ENCODE data around the gene CERS6. TPM values are rescaled to one million over a fixed set of nuclear protein-coding genes. Genes with fewer than 3 reads are reported as not detected.

The CERS6 gene
- total RNA-seq, 1 donor from 2014 or later: 30.8 TPM

DNA sequence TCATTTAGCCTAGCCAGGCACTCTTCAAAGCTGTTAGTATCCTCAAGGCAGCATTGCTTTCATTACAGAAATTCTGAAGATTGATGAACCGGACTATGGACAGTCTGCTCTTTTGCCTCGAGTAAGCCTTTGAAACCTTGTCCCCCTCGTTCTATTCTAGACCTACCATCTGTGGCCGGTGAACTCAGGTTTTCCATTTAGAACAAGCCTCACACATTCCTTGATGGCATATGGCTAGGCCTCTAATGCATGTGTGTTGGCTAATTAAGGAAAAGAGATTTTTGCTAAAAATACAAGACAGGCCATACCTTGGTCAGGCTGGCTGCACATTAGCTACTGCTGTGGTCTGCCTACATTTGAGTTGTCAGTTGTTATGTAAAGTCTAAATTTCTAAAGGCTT is 111.8 kb downstream of the CERS6 start:
- no peak for DNase-seq (ENCODE audit: low spot score)
- Mint-ChIP-seq H3K9me3 (ENCODE audit: low read depth) (no peaks in the 10 kb centered on the region), H3K27me3 (ENCODE audit: low read depth) (no peaks in the 10 kb centered on the region), H3K4me3 (ENCODE audit: unreplicated experiment) (no peak overlapping the region), H3K36me3 (ENCODE audit: low read depth) (no peaks in the 10 kb centered on the region), H3K4me1 (ENCODE audit: low read depth) (peaks cover 22% of the 10 kb centered on the region), H3K27ac (ENCODE audit: unreplicated experiment) (no peak overlapping the region)
- no peak for TF ChIP-seq CTCF (IDR thresholded peaks at IDR 0.05)

GRCh38 chr2:168568476-168569267 is 112.6 kb downstream of the CERS6 start:
- no peak for DNase-seq (ENCODE audit: low spot score)
- Mint-ChIP-seq H3K9me3 (ENCODE audit: low read depth) (no peaks in the 10 kb centered on the region), H3K4me3 (ENCODE audit: unreplicated experiment) (no peak overlapping the region), H3K36me3 (ENCODE audit: low read depth) (no peaks in the 10 kb centered on the region), H3K27ac (ENCODE audit: unreplicated experiment) (no peak overlapping the region), H3K27me3 (ENCODE audit: low read depth) (no peaks in the 10 kb centered on the region), H3K4me1 (ENCODE audit: low read depth) (peaks cover 27% of the 10 kb centered on the region)
- TF ChIP-seq CTCF (IDR thresholded peaks at IDR 0.05): no peak

- no peak for TF ChIP-seq CTCF (IDR thresholded peaks at IDR 0.05)
- H3K27ac Mint-ChIP-seq (ENCODE audit: unreplicated experiment): no peak overlapping the region
- no peaks in the 10 kb centered on the region for H3K9me3 Mint-ChIP-seq (ENCODE audit: low read depth)
- no peaks in the 10 kb centered on the region for H3K36me3 Mint-ChIP-seq (ENCODE audit: low read depth)
- DNase-seq (ENCODE audit: low spot score): no peak
- no peaks in the 10 kb centered on the region for H3K27me3 Mint-ChIP-seq (ENCODE audit: low read depth)
- peaks cover 29% of the 10 kb centered on the region for H3K4me1 Mint-ChIP-seq (ENCODE audit: low read depth)
- H3K4me3 Mint-ChIP-seq (ENCODE audit: unreplicated experiment): no peak overlapping the region
Measured at GRCh38 chr2:168571061-168571460, 115.0 kb downstream of the CERS6 start.

GRCh38 chr2:168573128-168573903 is 117.2 kb downstream of the CERS6 start:
- no peak for TF ChIP-seq CTCF (IDR thresholded peaks at IDR 0.05)
- peaks cover 26% of the 10 kb centered on the region for H3K4me1 Mint-ChIP-seq (ENCODE audit: low read depth)
- H3K9me3 Mint-ChIP-seq (ENCODE audit: low read depth): no peaks in the 10 kb centered on the region
- DNase-seq (ENCODE audit: low spot score): no peak
- no peak overlapping the region for H3K4me3 Mint-ChIP-seq (ENCODE audit: unreplicated experiment)
- no peak overlapping the region for H3K27ac Mint-ChIP-seq (ENCODE audit: unreplicated experiment)
- no peaks in the 10 kb centered on the region for H3K36me3 Mint-ChIP-seq (ENCODE audit: low read depth)
- no peaks in the 10 kb centered on the region for H3K27me3 Mint-ChIP-seq (ENCODE audit: low read depth)

- peak overlapping the region; percentile 37 for H3K27ac Mint-ChIP-seq (ENCODE audit: unreplicated experiment)
Measured at GRCh38 chr2:168574856-168575630, 119.0 kb downstream of the CERS6 start.

More at GRCh38 chr2:168574856-168575630, 119.0 kb downstream of the CERS6 start:
- DNase-seq (ENCODE audit: low spot score): no peak
- peaks cover 1% of the 10 kb centered on the region for H3K36me3 Mint-ChIP-seq (ENCODE audit: low read depth)
- peaks cover 18% of the 10 kb centered on the region for H3K4me1 Mint-ChIP-seq (ENCODE audit: low read depth)
- no peak overlapping the region for H3K4me3 Mint-ChIP-seq (ENCODE audit: unreplicated experiment)
- H3K27me3 Mint-ChIP-seq (ENCODE audit: low read depth): no peaks in the 10 kb centered on the region
- no peak for TF ChIP-seq CTCF (IDR thresholded peaks at IDR 0.05)
- H3K9me3 Mint-ChIP-seq (ENCODE audit: low read depth): no peaks in the 10 kb centered on the region
